HCT116 (cell line): Measurements from ENCODE around the gene C1orf94. TPM values are rescaled to one million over a fixed set of nuclear protein-coding genes. Genes with fewer than 3 reads are reported as not detected.

ENCODE experiments used
- ATAC-seq: fragments of 200-7000 bp; cut with Tn5 transposase; 2 replicates; pipeline ENCODE4 v1.9.1; 2020; ENCODE audit warnings: mild to moderate bottlenecking, moderate library complexity
- BruUV-seq: library from RNA; stranded (reverse); fragments of 400-500 nt; replicated peaks from 2 replicates; lab custom pipeline; 2021; lab: Mats Ljungman, UMichigan
- CTCF ChIA-PET: fragments of 300-600 bp; sonication (Branson Sonifier 250); formaldehyde crosslinking; loops from one replicate; lab custom pipeline; 2021; ENCODE audit warnings: antibody characterized with exemption; lab: Charles Lee
- POLR2A ChIA-PET: fragments of 300-600, 350-600 bp; sonication (Branson Sonifier 250); formaldehyde crosslinking; loops from one replicate; lab custom pipeline; 2021; ENCODE audit warnings: antibody characterized with exemption; lab: Charles Lee
- RAD21 ChIA-PET, 2 experiments: fragments of 300-600 bp; sonication (Branson Sonifier 250); formaldehyde crosslinking; loops; one replicate each; lab custom pipeline; 2023; ENCODE audit warnings: low total read pairs in 2 of 2; ENCODE audit not compliant: uncharacterized antibody in 2 of 2, unreplicated experiment in 2 of 2, low non-redundant PET in 1 of 2; lab: Charles Lee
- DNase-seq: peaks from one replicate; pipeline ENCODE4 v3.0.0-alpha.2; 2010; ENCODE audit warnings: low read depth, low spot score
- H2AFZ ChIP-seq: fragments of 200-600 bp; shearing (Covaris generic), sonication (generic); 2 replicates; pipeline ENCODE4 v1.6.1; 2017; ENCODE audit warnings: low read depth, mixed run types, mixed read lengths, antibody characterized with exemption, low read length; ENCODE audit not compliant: poor library complexity, severe bottlenecking
- H3K27ac ChIP-seq: 2 replicates; pipeline ENCODE4 v1.5.1; 2012; ENCODE audit warnings: low read depth, low read length
- H3K27me3 ChIP-seq: fragments of 200-600 bp; sonication (generic); 2 replicates; pipeline ENCODE4 v1.6.1; 2016; ENCODE audit warnings: mixed run types, low read length, mixed read lengths; ENCODE audit not compliant: insufficient read depth
- H3K36me3 ChIP-seq, 2 experiments: fragments of 200-500 bp in 1 of 2; fragments of 200-600 bp in 1 of 2; sonication (Bioruptor generic) in 1 of 2; sonication (generic) in 1 of 2; 2 replicates each; pipeline versions ENCODE4 v1.5.1 to v1.6.1; 2014 to 2016; ENCODE audit warnings: low read length in 2 of 2, inconsistent platforms in 1 of 2, mixed read lengths in 1 of 2, mixed run types in 1 of 2; ENCODE audit not compliant: insufficient read depth in 2 of 2, control insufficient read depth in 1 of 2
- H3K4me1 ChIP-seq, 2 experiments: fragments of 200-600 bp in 1 of 2; sonication (generic) in 1 of 2; 2 replicates each; pipeline versions ENCODE4 v1.5.1 to v1.6.1; 2012 to 2017; ENCODE audit warnings: low read length in 2 of 2, inconsistent platforms in 1 of 2, mild to moderate bottlenecking in 1 of 2, mixed read lengths in 1 of 2, mixed run types in 1 of 2, moderate library complexity in 1 of 2; ENCODE audit not compliant: insufficient read depth in 2 of 2, control insufficient read depth in 1 of 2
- H3K4me2 ChIP-seq: fragments of 200-600 bp; sonication (generic); 2 replicates; pipeline ENCODE4 v1.6.1; 2017; ENCODE audit warnings: mixed run types, low read length, mixed read lengths
- H3K4me3 ChIP-seq, 2 experiments: fragments of 200-600 bp in 1 of 2; sonication (generic) in 1 of 2; replicated peaks in 1 of 2; 2 replicates each; pipeline ENCODE4 v1.5.1; 2011 to 2016; ENCODE audit warnings: low read length in 2 of 2, control low read depth in 1 of 2, low read depth in 1 of 2, mild to moderate bottlenecking in 1 of 2, mixed read lengths in 1 of 2, mixed run types in 1 of 2
- H3K79me2 ChIP-seq: fragments of 200-600 bp; sonication (generic); 2 replicates; pipeline ENCODE4 v1.6.1; 2017; ENCODE audit warnings: mild to moderate bottlenecking, mixed run types, low read length, moderate library complexity, mixed read lengths; ENCODE audit not compliant: insufficient read depth
- H3K9ac ChIP-seq: fragments of 200-600 bp; sonication (generic); 2 replicates; pipeline ENCODE4 v1.6.1; 2016; ENCODE audit warnings: low read length, mixed read lengths
- H3K9me2 ChIP-seq: fragments of 200-600 bp; sonication (generic), shearing (Covaris generic); 2 replicates; pipeline ENCODE4 v1.6.1; 2017; ENCODE audit warnings: mixed run types, mild to moderate bottlenecking, moderate library complexity; ENCODE audit not compliant: insufficient read depth
- H3K9me3 ChIP-seq, 2 experiments: fragments of 200-500 bp in 1 of 2; fragments of 200-600 bp in 1 of 2; sonication (Bioruptor generic) in 1 of 2; sonication (generic) in 1 of 2; 2 replicates each; pipeline ENCODE4 v1.6.1; 2014 to 2017; ENCODE audit warnings: low read length in 2 of 2, mixed read lengths in 2 of 2, inconsistent platforms in 1 of 2, low read depth in 1 of 2, mild to moderate bottlenecking in 1 of 2, mixed run types in 1 of 2, moderate library complexity in 1 of 2; ENCODE audit not compliant: control insufficient read depth in 1 of 2, insufficient read depth in 1 of 2
- H4K20me1 ChIP-seq: fragments of 200-600 bp; sonication (generic), shearing (Covaris generic); 2 replicates; pipeline ENCODE4 v1.6.1; 2017; ENCODE audit warnings: mixed run types, mild to moderate bottlenecking, moderate library complexity; ENCODE audit not compliant: insufficient read depth
- ATF3 ChIP-seq: IDR thresholded peaks from 2 replicates; pipeline ENCODE4 v1.6.1; 2012
- CBX3 ChIP-seq: IDR thresholded peaks from 2 replicates; pipeline ENCODE4 v1.6.1; 2012; ENCODE audit warnings: low read depth
- CEBPB ChIP-seq: IDR thresholded peaks from 2 replicates; pipeline ENCODE4 v1.6.1; 2012; ENCODE audit warnings: low read depth
- CTCF ChIP-seq, 3 experiments: fragments of 200-600 bp in 1 of 3; sonication (generic) in 1 of 3; IDR thresholded peaks in 2 of 3; conservative IDR thresholded peaks in 1 of 3; 2 replicates each; pipeline ENCODE4 v1.5.1; 2012 to 2017; ENCODE audit warnings: low read depth in 2 of 3, low read length in 2 of 3, antibody characterized with exemption in 1 of 3, borderline replicate concordance in 1 of 3, control low read depth in 1 of 3, mild to moderate bottlenecking in 1 of 3, mixed read lengths in 1 of 3, mixed run types in 1 of 3, moderate library complexity in 1 of 3; ENCODE audit not compliant: insufficient read depth in 1 of 3
- EGR1 ChIP-seq: IDR thresholded peaks from 2 replicates; pipeline ENCODE4 v1.6.1; 2012; ENCODE audit warnings: low read depth
- ELF1 ChIP-seq: IDR thresholded peaks from 2 replicates; pipeline ENCODE4 v1.6.1; 2012; ENCODE audit warnings: low read depth, borderline replicate concordance
- EZH2 ChIP-seq: fragments of 200-600 bp; sonication (generic); IDR thresholded peaks from 2 replicates; pipeline ENCODE4 v1.6.1; 2017; ENCODE audit warnings: antibody characterized with exemption, mixed run types
- EZH2phosphoT487 ChIP-seq: fragments of 200-600 bp; IDR thresholded peaks from 2 replicates; pipeline ENCODE4 v1.6.1; 2018; ENCODE audit warnings: antibody characterized with exemption, borderline replicate concordance
- FOSL1 ChIP-seq: IDR thresholded peaks from 2 replicates; pipeline ENCODE4 v1.6.1; 2012; ENCODE audit warnings: low read depth
- JUND ChIP-seq: IDR thresholded peaks from 2 replicates; pipeline ENCODE4 v1.6.1; 2012
- MAX ChIP-seq: IDR thresholded peaks from 2 replicates; pipeline ENCODE4 v1.6.1; 2012
- POLR2AphosphoS5 ChIP-seq: IDR thresholded peaks from 2 replicates; pipeline ENCODE4 v1.6.1; 2011; ENCODE audit warnings: mild to moderate bottlenecking, low read depth, low read length, moderate library complexity
- RAD21 ChIP-seq: IDR thresholded peaks from 2 replicates; pipeline ENCODE4 v1.6.1; 2012; ENCODE audit warnings: low read depth, mild to moderate bottlenecking
- REST ChIP-seq: IDR thresholded peaks from 2 replicates; pipeline ENCODE4 v1.6.1; 2012; ENCODE audit warnings: low read depth
- SRF ChIP-seq: IDR thresholded peaks from 2 replicates; pipeline ENCODE4 v1.6.1; 2012; ENCODE audit warnings: low read depth
- TCF7L2 ChIP-seq: IDR thresholded peaks from 2 replicates; pipeline ENCODE4 v1.7.0; 2011; ENCODE audit warnings: borderline replicate concordance, inconsistent platforms; ENCODE audit not compliant: insufficient read depth, insufficient read length; ENCODE audit errors: extremely low read depth
- YY1 ChIP-seq: IDR thresholded peaks from 2 replicates; pipeline ENCODE4 v1.6.1; 2011; ENCODE audit warnings: low read length, low read depth, moderate library complexity, mild to moderate bottlenecking; ENCODE audit not compliant: insufficient replicate concordance; ENCODE audit errors: extremely low read depth
- ZBTB33 ChIP-seq: IDR thresholded peaks from 2 replicates; pipeline ENCODE4 v1.6.1; 2011; ENCODE audit warnings: mild to moderate bottlenecking, low read length, moderate library complexity; ENCODE audit not compliant: insufficient replicate concordance; ENCODE audit errors: extremely low read depth
- ZFX ChIP-seq: fragments of 450-650 bp; IDR thresholded peaks from 2 replicates; pipeline ENCODE4 v1.6.1; 2017
- ZNF274 ChIP-seq: fragments of 200-500 bp; sonication (Bioruptor generic); IDR thresholded peaks from 2 replicates; pipeline ENCODE4 v1.6.1; 2014; ENCODE audit warnings: mild to moderate bottlenecking, low read depth, low read length, inconsistent platforms
- intact Hi-C: fragments of 100-400 bp; cut with micrococcal nuclease; formaldehyde crosslinking; loops from 2 replicates; pipeline ENCODE4 v1.10.0; 2022
- total RNA-seq: library from RNA; stranded (reverse); gene quantifications from one replicate; pipeline ENCODE4 v1.2.1, GENCODE V29; 2021; ENCODE audit not compliant: unreplicated experiment

Gene C1orf94
- total RNA-seq, 1 experiment from 2014 or later: not detected

GRCh38 chr1:34155860-34156259, 20.8 kb upstream of the C1orf94 start:
- no TSS peak for BruUV-seq
- Histone ChIP-seq H3K27me3 (peaks cover 30% of the 10 kb centered on the region), H3K4me1 (no peaks in the 10 kb centered on the region), H3K9me2 (no peaks in the 10 kb centered on the region), H2AFZ (no peak overlapping the region), H3K4me3 (no peak overlapping the region), H4K20me1 (no peaks in the 10 kb centered on the region), H3K27ac (no peak overlapping the region), H3K79me2 (no peaks in the 10 kb centered on the region), H3K9me3 (no peaks in the 10 kb centered on the region), H3K9ac (no peak overlapping the region), H3K36me3 (no peaks in the 10 kb centered on the region), H3K4me2 (no peak overlapping the region)
- ChIA-PET RAD21 (no interaction called here), CTCF (no interaction called here), POLR2A (no interaction called here)
- ATAC-seq: no peak
- intact Hi-C loops: no loop called here
- DNase-seq: no peak
- TF ChIP-seq ZBTB33 (no peak), EZH2phosphoT487 (no peak), POLR2AphosphoS5 (no peak), JUND (no peak), YY1 (no peak), EZH2 (no peak), CTCF (IDR thresholded peaks at IDR 0.05 in 2 of 3, conservative IDR thresholded peaks at IDR 0.05 in 1 of 3; ENCODE audit: borderline replicate concordance in 1 of 3, insufficient read depth in 1 of 3, low read depth in 2 of 3, low read length in 2 of 3) (no peak), SRF (no peak), RAD21 (no peak), CEBPB (no peak), REST (no peak), EGR1 (no peak), TCF7L2 (no peak), ZFX (no peak), ATF3 (no peak), CBX3 (no peak), FOSL1 (no peak), ELF1 (no peak), ZNF274 (no peak), MAX (no peak)
